Dermis microvascular lymphatic vessel endothelial cell (primary cell): ENCODE results near the gene RB1. TPM values are rescaled to one million over a fixed set of nuclear protein-coding genes. Genes with fewer than 3 reads are reported as not detected.

ENCODE experiments used
- DNase-seq, 2 donors: peaks; one replicate each; pipeline versions ENCODE4 v3.0.0 to v3.0.0-alpha.2; 2010; ENCODE audit warnings: low read depth in 2 of 2
- total RNA-seq: library from RNA; depleted of rRNA; stranded (reverse); fragments of >200 nt; gene quantifications from 2 replicates; pipeline ENCODE4 v1.2.1, GENCODE V29; 2014

RB1 gene
- total RNA-seq, 1 donor from 2014 or later: 24.4 TPM

- peak; percentile 57 to 87 for DNase-seq
These were observed 189.0 kb downstream of the RB1 start for GRCh38 chr13:48492470-48493065.

GRCh38 chr13:48493066-48493765 lies 189.7 kb downstream of the RB1 start:
- peak in 1 of 2 donors; percentile 5 for DNase-seq

- DNase-seq: peak in 1 of 2 donors; percentile 15
These were observed 190.3 kb downstream of the RB1 start for GRCh38 chr13:48493851-48494250.

- peak in 1 of 2 donors; percentile 85 for DNase-seq
These were observed 191.3 kb downstream of the RB1 start for GRCh38 chr13:48494874-48495273.

GRCh38 chr13:48496271-48497161 lies 193.0 kb downstream of the RB1 start:
- DNase-seq: peak in 1 of 2 donors; percentile 74

GRCh38 chr13:48497669-48498068 lies 194.1 kb downstream of the RB1 start:
- DNase-seq: no peak

- DNase-seq: no peak
These were observed 197.2 kb downstream of the RB1 start for GRCh38 chr13:48500652-48501197.

GRCh38 chr13:48501705-48502104 lies 198.2 kb downstream of the RB1 start:
- no peak for DNase-seq

- no peak for DNase-seq
These were observed 199.2 kb downstream of the RB1 start for GRCh38 chr13:48502601-48503319.

GRCh38 chr13:48504606-48505005 lies 201.1 kb downstream of the RB1 start:
- no peak for DNase-seq

GRCh38 chr13:48505012-48505411 lies 201.5 kb downstream of the RB1 start:
- no peak for DNase-seq

- DNase-seq: no peak
These were observed 202.1 kb downstream of the RB1 start for GRCh38 chr13:48505597-48506091.

GRCh38 chr13:48506092-48506701 lies 202.6 kb downstream of the RB1 start:
- no peak for DNase-seq

- DNase-seq: no peak
These were observed 203.5 kb downstream of the RB1 start for GRCh38 chr13:48507021-48507420.

GRCh38 chr13:48508011-48508410 lies 204.5 kb downstream of the RB1 start:
- no peak for DNase-seq

- no peak for DNase-seq
These were observed 207.1 kb downstream of the RB1 start for GRCh38 chr13:48510698-48511097.

- DNase-seq: peak in 1 of 2 donors; percentile 13
These were observed 208.2 kb downstream of the RB1 start for GRCh38 chr13:48511621-48512230.

GRCh38 chr13:48514793-48515192 lies 211.2 kb downstream of the RB1 start:
- DNase-seq: no peak

GRCh38 chr13:48515732-48516131 lies 212.2 kb downstream of the RB1 start:
- DNase-seq: no peak

GRCh38 chr13:48518083-48518482 lies 214.5 kb downstream of the RB1 start:
- DNase-seq: no peak
